Sigmoid colon (tissue), 7 donors: ENCODE results near the gene TRPM2. TPM values are rescaled to one million over a fixed set of nuclear protein-coding genes. Genes with fewer than 3 reads are reported as not detected.

Experiments
- DNase-seq: peaks from one replicate; pipeline ENCODE4 v3.0.0-alpha.2; 2019
- H3K27ac ChIP-seq, 4 donors: fragments of 200-600 bp; sonication (generic); one replicate each; pipeline ENCODE4 v1.5.1; 2016 to 2019; ENCODE audit warnings: mild to moderate bottlenecking in 1 of 4
- H3K27me3 ChIP-seq, 3 donors: fragments of 200-600 bp; sonication (generic); one replicate each; pipeline ENCODE4 v1.5.1; 2019; ENCODE audit warnings: mild to moderate bottlenecking in 1 of 3
- H3K36me3 ChIP-seq, 4 donors: fragments of 200-600 bp; sonication (generic); one replicate each; pipeline ENCODE4 v1.5.1; 2016 to 2019
- H3K4me1 ChIP-seq, 4 donors: fragments of 200-600 bp; sonication (generic); one replicate each; pipeline ENCODE4 v1.5.1; 2017 to 2019
- H3K4me3 ChIP-seq, 4 donors: fragments of 200-600 bp; sonication (generic); one replicate each; pipeline ENCODE4 v1.5.1; 2017 to 2019; ENCODE audit warnings: mild to moderate bottlenecking in 2 of 4, moderate library complexity in 1 of 4
- H3K9me3 ChIP-seq, 4 donors: fragments of 200-600 bp in 3 of 4; sonication (generic) in 3 of 4; one replicate each; pipeline versions ENCODE4 v1.5.1 to v1.6.1; 2013 to 2019
- EP300 ChIP-seq, 4 donors: sonication (generic); formaldehyde crosslinking; IDR thresholded peaks; one replicate each; pipeline ENCODE4 v1.6.1; 2017; ENCODE audit warnings: antibody characterized with exemption in 4 of 4
- POLR2A ChIP-seq, 2 donors: fragments of 450-650 bp; IDR thresholded peaks; one replicate each; pipeline ENCODE4 v1.6.1; 2016; ENCODE audit warnings: antibody characterized with exemption in 2 of 2, mild to moderate bottlenecking in 2 of 2, moderate library complexity in 2 of 2
- POLR2AphosphoS5 ChIP-seq, 4 donors: sonication (generic); formaldehyde crosslinking; IDR thresholded peaks; one replicate each; pipeline ENCODE4 v1.6.1; 2017; ENCODE audit warnings: antibody characterized with exemption in 4 of 4
- WGBS, 2 donors: extraction: QIAGEN DNeasy Blood & Tissue Kit; methylation state at CpG; one replicate each; pipeline ENCODE4 v1.1.7; 2013; 5-methylcytosine and 5-hydroxymethylcytosine counted together
- intact Hi-C: fragments of 100-400 bp; cut with DNase I; formaldehyde crosslinking; loops from one replicate; pipeline ENCODE4 v1.15.1; 2023
- polyA plus RNA-seq, 3 donors: library from polyadenylated mRNA; stranded (reverse); fragments of 200-250 nt; gene quantifications; one replicate each; pipeline ENCODE4 v1.2.3, GENCODE V29; 2013
- total RNA-seq, 4 donors: library from RNA; depleted of rRNA; stranded (reverse); fragments of >200 nt; gene quantifications; one replicate each; pipeline ENCODE4 v1.1.0, GENCODE V29; 2016
- TF ChIP-seq, protein P1 (sequence below), 4 experiments: fragments of 450-650 bp in 3 of 4; fragments of 200-600 bp in 1 of 4; IDR thresholded peaks; one replicate each; pipeline ENCODE4 v1.5.1; 2016 to 2019; ENCODE audit warnings: antibody characterized with exemption in 4 of 4, mild to moderate bottlenecking in 3 of 4, moderate library complexity in 2 of 4
- donor health status: healthy with polysubstance abuse.
- donor health status: Bipolar disorder and iron deficiency.
- donor health status: healthy.

Gene TRPM2
- total and polyA plus RNA-seq, 7 donors: 1.6 to 4.9 (median 3.4) TPM

DNA sequence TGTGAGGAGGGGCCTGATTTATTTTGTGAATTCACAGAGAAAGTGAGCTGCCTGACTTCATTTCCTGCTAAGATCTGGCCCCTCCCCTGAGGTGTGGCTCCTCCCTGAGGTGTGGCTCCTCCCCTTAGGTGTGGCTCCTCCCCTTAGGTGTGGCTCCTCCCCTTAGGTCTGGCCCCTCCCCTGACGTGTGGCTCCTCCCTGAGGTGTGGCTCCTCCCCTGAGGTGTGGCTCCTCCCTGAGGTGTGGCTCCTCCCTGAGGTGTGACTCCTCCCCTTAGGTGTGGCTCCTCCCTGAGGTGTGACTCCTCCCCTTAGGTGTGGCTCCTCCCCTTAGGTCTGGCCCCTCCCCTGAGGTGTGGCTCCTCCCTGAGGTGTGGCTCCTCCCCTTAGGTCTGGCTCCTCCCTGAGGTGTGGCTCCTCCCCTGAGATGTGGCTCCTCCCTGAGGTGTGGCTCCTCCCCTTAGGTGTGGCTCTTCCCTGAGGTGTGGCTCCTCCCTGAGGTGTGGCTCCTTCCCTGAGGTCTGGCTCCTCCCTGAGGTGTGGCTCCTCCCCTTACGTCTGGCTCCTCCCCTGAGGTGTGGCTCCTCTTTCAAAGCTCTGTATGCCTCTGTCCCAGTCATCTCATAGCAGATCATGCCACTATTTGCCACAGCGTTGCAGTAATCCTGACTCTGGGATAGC is 75.0 kb downstream of the TRPM2 start:
- Histone ChIP-seq H3K9me3 (peaks cover 0 to 2% (median 0%) of the 10 kb centered on the region in 4 donors), H3K27ac (no peak overlapping the region), H3K36me3 (no peaks in the 10 kb centered on the region), H3K4me3 (no peak overlapping the region), H3K27me3 (peaks cover 0 to 13% (median 0%) of the 10 kb centered on the region in 3 donors), H3K4me1 (no peaks in the 10 kb centered on the region)
- peak; percentile 30 for DNase-seq
- WGBS, 2 donors: 11 to 59% methylated on average over 3 of the region's 3 CpGs
- no peak for TF ChIP-seq POLR2AphosphoS5 (IDR thresholded peaks at IDR 0.05)
- intact Hi-C loops: no loop called here

GRCh38 chr21:44429894-44430293 is 76.5 kb downstream of the TRPM2 start:
- no peaks in the 10 kb centered on the region for H3K4me1 ChIP-seq
- no peak overlapping the region for H3K27ac ChIP-seq
- TF ChIP-seq EP300 (IDR thresholded peaks at IDR 0.05) (no peak), POLR2A (IDR thresholded peaks at IDR 0.05) (no peak), POLR2AphosphoS5 (IDR thresholded peaks at IDR 0.05) (no peak)
- TF ChIP-seq, protein P1, sequence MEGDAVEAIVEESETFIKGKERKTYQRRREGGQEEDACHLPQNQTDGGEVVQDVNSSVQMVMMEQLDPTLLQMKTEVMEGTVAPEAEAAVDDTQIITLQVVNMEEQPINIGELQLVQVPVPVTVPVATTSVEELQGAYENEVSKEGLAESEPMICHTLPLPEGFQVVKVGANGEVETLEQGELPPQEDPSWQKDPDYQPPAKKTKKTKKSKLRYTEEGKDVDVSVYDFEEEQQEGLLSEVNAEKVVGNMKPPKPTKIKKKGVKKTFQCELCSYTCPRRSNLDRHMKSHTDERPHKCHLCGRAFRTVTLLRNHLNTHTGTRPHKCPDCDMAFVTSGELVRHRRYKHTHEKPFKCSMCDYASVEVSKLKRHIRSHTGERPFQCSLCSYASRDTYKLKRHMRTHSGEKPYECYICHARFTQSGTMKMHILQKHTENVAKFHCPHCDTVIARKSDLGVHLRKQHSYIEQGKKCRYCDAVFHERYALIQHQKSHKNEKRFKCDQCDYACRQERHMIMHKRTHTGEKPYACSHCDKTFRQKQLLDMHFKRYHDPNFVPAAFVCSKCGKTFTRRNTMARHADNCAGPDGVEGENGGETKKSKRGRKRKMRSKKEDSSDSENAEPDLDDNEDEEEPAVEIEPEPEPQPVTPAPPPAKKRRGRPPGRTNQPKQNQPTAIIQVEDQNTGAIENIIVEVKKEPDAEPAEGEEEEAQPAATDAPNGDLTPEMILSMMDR (IDR thresholded peaks at IDR 0.05): no peak
- H3K9me3 ChIP-seq: peaks cover 0 to 2% (median 0%) of the 10 kb centered on the region in 4 donors
- peaks cover 0 to 13% (median 0%) of the 10 kb centered on the region in 3 donors for H3K27me3 ChIP-seq
- intact Hi-C loops: no loop called here
- DNase-seq: no peak
- H3K4me3 ChIP-seq: no peak overlapping the region
- H3K36me3 ChIP-seq: no peaks in the 10 kb centered on the region
- WGBS, 2 donors: 77 to 87% methylated on average over 1 of the region's 1 CpG

GRCh38 chr21:44431300-44431699 is 77.9 kb downstream of the TRPM2 start:
- no peak overlapping the region for H3K4me3 ChIP-seq
- peaks cover 0 to 6% (median 0%) of the 10 kb centered on the region in 3 donors for H3K27me3 ChIP-seq
- peaks cover 0 to 2% (median 0%) of the 10 kb centered on the region in 4 donors for H3K9me3 ChIP-seq
- H3K36me3 ChIP-seq: no peaks in the 10 kb centered on the region
- no peaks in the 10 kb centered on the region for H3K4me1 ChIP-seq
- TF ChIP-seq POLR2AphosphoS5 (IDR thresholded peaks at IDR 0.05) (no peak), EP300 (IDR thresholded peaks at IDR 0.05) (no peak), POLR2A (IDR thresholded peaks at IDR 0.05) (no peak)
- TF ChIP-seq, protein P1 (IDR thresholded peaks at IDR 0.05): no peak
- H3K27ac ChIP-seq: no peak overlapping the region
- 86 to 92% methylated on average over 4 of the region's 4 CpGs for WGBS, 2 donors
- DNase-seq: no peak
- intact Hi-C loops: no loop called here

DNA sequence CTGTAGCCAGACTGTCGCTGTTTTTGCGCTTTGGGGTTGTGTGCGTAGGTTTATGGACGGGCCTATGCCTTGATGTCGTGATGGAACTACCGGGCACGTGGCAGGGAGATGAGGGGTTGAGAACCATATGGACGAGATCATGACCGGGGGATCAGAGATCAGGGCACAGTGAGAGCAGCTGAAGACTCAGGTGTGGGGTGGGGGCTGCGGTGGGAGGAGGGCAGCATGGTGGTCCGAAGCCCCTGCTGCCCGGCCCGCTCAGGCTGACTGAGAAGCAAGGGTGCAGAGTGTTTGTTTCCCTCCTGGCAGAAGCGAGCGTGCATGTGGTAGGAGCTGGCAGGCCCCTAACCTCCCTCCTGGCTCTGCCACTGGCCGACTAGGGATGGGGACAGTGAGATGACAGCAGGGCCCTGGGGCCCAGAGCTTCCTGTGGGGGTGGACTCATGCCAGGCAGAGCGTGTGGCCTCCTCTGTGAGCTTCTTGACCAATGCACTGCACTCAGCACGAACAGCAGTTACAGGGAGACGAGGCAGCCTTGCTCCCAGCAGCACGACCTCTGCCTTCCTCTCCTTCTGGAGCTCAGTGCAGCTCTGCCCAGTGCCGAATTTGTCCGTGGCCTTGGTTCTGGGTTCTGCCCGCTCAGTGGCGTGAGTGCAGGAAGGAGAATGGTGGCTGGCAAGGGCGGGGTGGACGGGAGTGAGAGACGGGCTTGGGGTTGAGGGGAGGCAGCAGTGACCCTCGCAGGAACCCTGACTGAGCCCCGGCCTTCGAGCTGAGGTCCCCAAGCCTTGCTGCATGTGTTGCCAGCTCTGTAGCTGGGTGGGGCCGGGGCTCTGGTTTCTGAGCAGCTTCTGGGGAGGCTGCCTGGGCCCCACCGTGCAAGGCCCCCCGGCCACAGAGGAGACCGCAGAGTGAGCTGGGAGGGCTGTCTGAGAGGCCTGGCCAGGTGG is 79.7 kb downstream of the TRPM2 start:
- H3K4me3 ChIP-seq: no peak overlapping the region
- peaks cover 0 to 2% (median 0%) of the 10 kb centered on the region in 4 donors for H3K9me3 ChIP-seq
- 85 to 89% methylated on average over 34 of the region's 34 CpGs for WGBS, 2 donors
- intact Hi-C loops: no loop called here
- peak; percentile 53 for DNase-seq
- peaks cover 0 to 16% (median 9%) of the 10 kb centered on the region in 4 donors for H3K4me1 ChIP-seq
- H3K36me3 ChIP-seq: no peaks in the 10 kb centered on the region
- TF ChIP-seq, protein P1 (IDR thresholded peaks at IDR 0.05): no peak
- TF ChIP-seq EP300 (IDR thresholded peaks at IDR 0.05): no peak
- TF ChIP-seq POLR2A (IDR thresholded peaks at IDR 0.05): no peak
- no peak for TF ChIP-seq POLR2AphosphoS5 (IDR thresholded peaks at IDR 0.05)
- H3K27me3 ChIP-seq: no peaks in the 10 kb centered on the region
- H3K27ac ChIP-seq: no peak overlapping the region
